ENCODE data around the gene MPZL1. TPM values are rescaled to one million over a fixed set of nuclear protein-coding genes. Genes with fewer than 3 reads are reported as not detected.

MPZL1 gene
- total RNA-seq, 4 donors from 2014 or later, result 24.3 to 150 (median 82.3) TPM

DNA sequence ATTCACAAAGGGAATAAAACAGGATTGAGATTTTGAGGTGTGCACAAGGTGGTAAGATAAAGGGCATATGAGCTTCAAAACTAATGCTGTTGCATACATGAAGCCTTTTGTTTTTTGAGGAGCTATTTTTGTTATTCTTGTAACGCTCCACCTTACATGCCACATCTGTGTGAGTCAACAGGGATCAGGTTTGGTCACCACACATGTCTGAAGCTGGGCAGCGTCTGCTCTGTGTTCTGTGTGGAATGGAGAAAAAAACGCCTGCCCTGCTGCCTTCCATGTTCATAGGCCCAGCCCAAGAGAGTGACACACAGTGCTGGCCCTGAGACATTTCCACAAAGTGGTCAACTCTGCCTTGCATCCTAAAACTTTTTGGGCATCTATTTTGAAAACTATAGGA is 67.7 kb downstream of the MPZL1 start:
- H3K27ac ChIP-seq, result no peak overlapping the region
- H3K36me3 ChIP-seq, result no peaks in the 10 kb centered on the region
- H3K4me1 ChIP-seq, result peaks cover 0 to 6% of the 10 kb centered on the region in 2 donors
- H3K4me3 ChIP-seq, result no peak overlapping the region
- H3K27me3 ChIP-seq, result no peaks in the 10 kb centered on the region
- no peaks in the 10 kb centered on the region for H3K9me3 ChIP-seq
- no peak for TF ChIP-seq POLR2A (IDR thresholded peaks at IDR 0.05)
- TF ChIP-seq, protein P1, sequence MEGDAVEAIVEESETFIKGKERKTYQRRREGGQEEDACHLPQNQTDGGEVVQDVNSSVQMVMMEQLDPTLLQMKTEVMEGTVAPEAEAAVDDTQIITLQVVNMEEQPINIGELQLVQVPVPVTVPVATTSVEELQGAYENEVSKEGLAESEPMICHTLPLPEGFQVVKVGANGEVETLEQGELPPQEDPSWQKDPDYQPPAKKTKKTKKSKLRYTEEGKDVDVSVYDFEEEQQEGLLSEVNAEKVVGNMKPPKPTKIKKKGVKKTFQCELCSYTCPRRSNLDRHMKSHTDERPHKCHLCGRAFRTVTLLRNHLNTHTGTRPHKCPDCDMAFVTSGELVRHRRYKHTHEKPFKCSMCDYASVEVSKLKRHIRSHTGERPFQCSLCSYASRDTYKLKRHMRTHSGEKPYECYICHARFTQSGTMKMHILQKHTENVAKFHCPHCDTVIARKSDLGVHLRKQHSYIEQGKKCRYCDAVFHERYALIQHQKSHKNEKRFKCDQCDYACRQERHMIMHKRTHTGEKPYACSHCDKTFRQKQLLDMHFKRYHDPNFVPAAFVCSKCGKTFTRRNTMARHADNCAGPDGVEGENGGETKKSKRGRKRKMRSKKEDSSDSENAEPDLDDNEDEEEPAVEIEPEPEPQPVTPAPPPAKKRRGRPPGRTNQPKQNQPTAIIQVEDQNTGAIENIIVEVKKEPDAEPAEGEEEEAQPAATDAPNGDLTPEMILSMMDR (IDR thresholded peaks at IDR 0.05), result no peak
- intact Hi-C loops (cut with DNase I; ENCODE audit: low total_unique reads), result no loop called here
- no peak for DNase-seq

DNA sequence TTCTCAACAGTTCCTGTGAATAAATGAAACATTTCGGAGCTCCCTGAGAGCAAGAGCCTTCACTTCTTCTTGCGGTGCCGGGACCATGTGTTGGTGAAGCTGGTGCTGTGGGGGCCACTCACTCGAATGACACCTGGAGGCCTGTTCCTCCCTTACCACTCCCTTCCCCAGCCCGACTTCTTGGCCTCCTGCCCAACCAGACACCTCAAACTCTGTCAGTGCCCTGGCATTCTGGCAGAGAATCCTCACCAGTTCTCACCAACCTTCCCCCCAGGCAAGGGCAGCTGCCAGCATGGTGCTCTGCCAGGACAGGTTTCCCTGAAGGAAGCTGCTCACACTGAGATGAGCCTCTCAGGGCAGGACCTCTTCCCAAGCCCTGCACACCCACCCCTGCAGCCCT is 68.3 kb downstream of the MPZL1 start:
- no peaks in the 10 kb centered on the region for H3K9me3 ChIP-seq
- TF ChIP-seq, protein P1 (IDR thresholded peaks at IDR 0.05), result no peak
- TF ChIP-seq POLR2A (IDR thresholded peaks at IDR 0.05), result no peak
- H3K4me3 ChIP-seq, result no peak overlapping the region
- intact Hi-C loops (cut with DNase I; ENCODE audit: low total_unique reads), result no loop called here
- no peaks in the 10 kb centered on the region for H3K36me3 ChIP-seq
- H3K27me3 ChIP-seq, result no peaks in the 10 kb centered on the region
- DNase-seq, result peak in 1 of 2 donors; percentile 33
- peaks cover 0 to 6% of the 10 kb centered on the region in 2 donors for H3K4me1 ChIP-seq
- no peak overlapping the region for H3K27ac ChIP-seq

DNA sequence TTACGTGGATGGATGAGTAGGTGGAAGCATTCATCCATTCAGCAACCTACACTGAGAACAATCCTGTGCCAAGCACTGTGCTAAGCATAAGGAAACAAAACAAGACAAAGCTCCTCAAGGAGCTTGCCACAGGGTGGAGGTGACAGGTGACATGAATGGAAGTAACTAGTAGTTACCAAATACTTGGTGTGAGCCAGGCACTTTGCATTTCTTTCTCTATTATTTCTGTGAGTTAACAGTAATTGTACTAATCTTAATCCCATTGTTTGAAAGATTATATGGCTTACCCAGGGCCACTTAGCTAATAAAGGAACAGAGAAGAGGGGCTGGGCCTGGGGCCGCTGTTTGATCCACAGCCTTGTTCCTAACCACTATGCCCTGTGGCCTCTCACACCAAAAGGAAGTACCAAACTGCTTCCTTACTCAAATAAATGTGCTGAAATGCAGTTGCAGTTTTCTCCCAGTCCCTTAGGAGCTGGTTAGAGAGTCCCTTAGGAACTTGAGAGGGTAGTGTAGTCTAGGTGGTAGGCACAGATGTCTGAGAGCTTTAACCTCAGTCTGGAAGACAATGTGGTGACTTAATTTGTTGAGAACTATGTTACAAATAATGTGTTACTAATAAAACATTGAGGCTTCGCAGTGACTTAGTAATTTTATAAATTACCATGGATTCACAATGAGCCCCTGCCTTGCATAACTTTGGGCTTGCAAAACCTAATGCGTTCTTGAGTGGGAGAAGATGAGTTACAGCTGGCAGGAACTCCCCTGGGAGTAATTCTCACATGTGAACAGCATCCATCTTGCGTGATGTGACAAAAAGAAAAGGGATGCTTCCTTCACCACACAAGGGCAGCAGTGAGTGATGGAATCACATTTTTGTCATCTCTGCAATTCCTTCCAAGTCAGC is 69.8 kb downstream of the MPZL1 start:
- Histone ChIP-seq H3K27me3 (no peaks in the 10 kb centered on the region), H3K4me1 (peaks cover 6 to 7% of the 10 kb centered on the region in 2 donors), H3K27ac (peak overlapping the region; percentile 37 to 69), H3K36me3 (no peaks in the 10 kb centered on the region), H3K4me3 (no peak overlapping the region), H3K9me3 (no peaks in the 10 kb centered on the region)
- intact Hi-C loops (cut with DNase I; ENCODE audit: low total_unique reads), result no loop called here
- peak; percentile 77 to 89 for DNase-seq
- TF ChIP-seq POLR2A (IDR thresholded peaks at IDR 0.05), result no peak
- TF ChIP-seq, protein P1 (IDR thresholded peaks at IDR 0.05), result no peak

DNA sequence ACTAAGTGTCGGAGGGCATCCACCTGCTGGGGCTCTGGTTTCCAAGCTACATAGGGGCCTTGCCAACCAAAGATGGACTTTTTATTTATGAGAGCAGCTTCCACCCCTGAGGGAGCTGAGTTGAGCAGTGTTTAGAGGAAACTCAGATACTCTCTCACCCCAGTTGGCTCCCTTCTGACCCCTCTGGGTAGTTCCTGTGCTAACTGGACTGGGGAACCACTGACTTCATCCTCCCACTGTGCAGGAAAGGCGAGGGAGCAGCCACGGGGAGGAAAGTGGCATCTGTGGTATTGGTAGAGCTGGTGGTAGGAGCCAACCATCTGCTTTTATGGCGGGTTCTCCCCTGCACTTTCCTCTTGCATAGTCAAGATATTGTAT is 70.4 kb downstream of the MPZL1 start:
- H3K36me3 ChIP-seq, result no peaks in the 10 kb centered on the region
- intact Hi-C loops (cut with DNase I; ENCODE audit: low total_unique reads), result no loop called here
- H3K27me3 ChIP-seq, result no peaks in the 10 kb centered on the region
- TF ChIP-seq, protein P1 (IDR thresholded peaks at IDR 0.05), result no peak
- no peak for TF ChIP-seq POLR2A (IDR thresholded peaks at IDR 0.05)
- no peaks in the 10 kb centered on the region for H3K9me3 ChIP-seq
- H3K27ac ChIP-seq, result peak overlapping the region; percentile 37 to 69
- H3K4me1 ChIP-seq, result peaks cover 6 to 7% of the 10 kb centered on the region in 2 donors
- peak in 1 of 2 donors; percentile 37 for DNase-seq
- no peak overlapping the region for H3K4me3 ChIP-seq

DNA sequence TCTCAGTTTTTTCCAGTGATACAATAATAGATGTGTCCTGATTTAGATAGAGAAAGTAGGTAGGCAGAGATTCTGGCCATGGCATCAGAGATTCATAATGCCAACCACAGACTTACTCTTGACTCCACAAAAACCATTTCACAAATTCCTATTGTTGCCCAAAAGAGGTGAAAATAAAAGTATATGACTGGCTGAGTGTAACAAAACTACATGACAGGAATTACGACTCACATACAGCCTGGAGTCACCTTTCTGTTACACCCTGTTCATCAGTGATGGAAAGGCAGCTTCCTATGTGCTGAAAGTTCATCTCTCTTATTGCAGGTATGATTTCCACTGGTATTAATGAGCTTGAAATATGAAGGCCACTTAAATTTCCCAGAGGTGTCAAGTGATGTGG is 72.3 kb downstream of the MPZL1 start:
- Histone ChIP-seq H3K4me1 (peaks cover 7 to 11% of the 10 kb centered on the region in 2 donors), H3K36me3 (no peaks in the 10 kb centered on the region), H3K27ac (no peak overlapping the region), H3K4me3 (no peak overlapping the region), H3K9me3 (no peaks in the 10 kb centered on the region), H3K27me3 (no peaks in the 10 kb centered on the region)
- TF ChIP-seq, protein P1 (IDR thresholded peaks at IDR 0.05), result no peak
- no peak for TF ChIP-seq POLR2A (IDR thresholded peaks at IDR 0.05)
- intact Hi-C loops (cut with DNase I; ENCODE audit: low total_unique reads), result no loop called here
- DNase-seq, result no peak

All from uterus (tissue), 4 donors.